Kidney epithelial cell (primary cell): ENCODE results near the gene MZB1. TPM values are rescaled to one million over a fixed set of nuclear protein-coding genes. Genes with fewer than 3 reads are reported as not detected.

Experiments
- DNase-seq: peaks from one replicate; pipeline ENCODE4 v3.0.0-alpha.2; 2010; ENCODE audit warnings: low read depth
- H3K27me3 ChIP-seq: 2 replicates; pipeline ENCODE4 v1.6.0; 2011; ENCODE audit warnings: low read length; ENCODE audit not compliant: control insufficient read depth, insufficient read depth
- H3K36me3 ChIP-seq: 2 replicates; pipeline ENCODE4 v1.5.1; 2011; ENCODE audit warnings: low read length; ENCODE audit not compliant: control insufficient read depth, insufficient read depth
- H3K4me3 ChIP-seq: 2 replicates; pipeline ENCODE4 v1.5.1; 2011; ENCODE audit warnings: low read depth, mild to moderate bottlenecking, control low read depth, low read length
- CTCF ChIP-seq: IDR thresholded peaks from 2 replicates; pipeline ENCODE4 v1.5.1; 2011; ENCODE audit warnings: mild to moderate bottlenecking, moderate library complexity, low read length, control low read depth, inconsistent platforms; ENCODE audit not compliant: insufficient read depth, poor library complexity, severe bottlenecking
- total RNA-seq: library from RNA; depleted of rRNA; stranded (reverse); fragments of >200 nt; gene quantifications from 2 replicates; pipeline ENCODE4 v1.2.3, GENCODE V29; 2015

MZB1 gene
- total RNA-seq, 1 donor from 2014 or later, result not detected

- no peak overlapping the region for H3K4me3 ChIP-seq
- DNase-seq, result no peak
- TF ChIP-seq CTCF, result no peak
- no peaks in the 10 kb centered on the region for H3K27me3 ChIP-seq
- H3K36me3 ChIP-seq, result no peaks in the 10 kb centered on the region
Observed at GRCh38 chr5:139378101-139378825, 11.4 kb downstream of the MZB1 start.

- no peaks in the 10 kb centered on the region for H3K27me3 ChIP-seq
- TF ChIP-seq CTCF, result no peak
- H3K36me3 ChIP-seq, result no peaks in the 10 kb centered on the region
- H3K4me3 ChIP-seq, result no peak overlapping the region
- no peak for DNase-seq
Observed at GRCh38 chr5:139377226-139377625, 12.5 kb downstream of the MZB1 start.

- peaks cover 2% of the 10 kb centered on the region for H3K36me3 ChIP-seq
- H3K27me3 ChIP-seq, result no peaks in the 10 kb centered on the region
- TF ChIP-seq CTCF, result no peak
- DNase-seq, result no peak
- H3K4me3 ChIP-seq, result no peak overlapping the region
Observed at GRCh38 chr5:139376364-139376763, 13.3 kb downstream of the MZB1 start.

GRCh38 chr5:139374909-139375308, 14.8 kb downstream of the MZB1 start:
- H3K4me3 ChIP-seq, result no peak overlapping the region
- TF ChIP-seq CTCF, result no peak
- peaks cover 2% of the 10 kb centered on the region for H3K36me3 ChIP-seq
- DNase-seq, result no peak
- no peaks in the 10 kb centered on the region for H3K27me3 ChIP-seq

- H3K36me3 ChIP-seq, result peaks cover 2% of the 10 kb centered on the region
- no peak overlapping the region for H3K4me3 ChIP-seq
- no peak for TF ChIP-seq CTCF
- no peak for DNase-seq
- H3K27me3 ChIP-seq, result no peaks in the 10 kb centered on the region
Observed at GRCh38 chr5:139371482-139372435, 18.0 kb downstream of the MZB1 start.
